HG02852 (cell line): ENCODE data around the gene CA12.
"Not testable (repeated sequence)": the region's sequence is repeated elsewhere in the genome, so short reads cannot be mapped to it uniquely, and the experiment has no call there.

Experiments
- ATAC-seq: cut with Tn5 transposase; IDR thresholded peaks from one replicate; pipeline ENCODE4 v1.9.1; 2021; ENCODE audit warnings: mild to moderate bottlenecking, moderate library complexity; ENCODE audit not compliant: unreplicated experiment

Gene CA12

GRCh38 chr15:63339006-63339766 lies 42.5 kb downstream of the CA12 start:
- ATAC-seq = no peak

GRCh38 chr15:63338170-63338569 lies 43.5 kb downstream of the CA12 start:
- no peak for ATAC-seq

- ATAC-seq = no peak
These were observed 44.6 kb downstream of the CA12 start for GRCh38 chr15:63337046-63337445.

- ATAC-seq = no peak
These were observed 46.0 kb downstream of the CA12 start for GRCh38 chr15:63335543-63336240.

GRCh38 chr15:63334821-63335220 lies 46.8 kb downstream of the CA12 start:
- no peak for ATAC-seq

- ATAC-seq = no peak
These were observed 49.1 kb downstream of the CA12 start for GRCh38 chr15:63332367-63333124.

GRCh38 chr15:63331456-63331855 lies 50.2 kb downstream of the CA12 start:
- no peak for ATAC-seq

GRCh38 chr15:63330926-63331325 lies 50.7 kb downstream of the CA12 start:
- ATAC-seq = no peak

GRCh38 chr15:63329567-63330350 lies 51.9 kb downstream of the CA12 start:
- ATAC-seq = no peak

GRCh38 chr15:63327648-63328421 lies 53.8 kb downstream of the CA12 start:
- no peak for ATAC-seq

GRCh38 chr15:63324770-63325169 lies 56.9 kb downstream of the CA12 start:
- ATAC-seq = no peak

GRCh38 chr15:63323798-63324563 lies 57.7 kb downstream of the CA12 start:
- ATAC-seq = no peak

- no peak for ATAC-seq
These were observed 59.1 kb downstream of the CA12 start for GRCh38 chr15:63322541-63322940.

GRCh38 chr15:63321462-63321861 lies 60.2 kb downstream of the CA12 start:
- ATAC-seq = no peak

GRCh38 chr15:63320981-63321380 lies 60.7 kb downstream of the CA12 start:
- ATAC-seq = not testable (repeated sequence)

- not testable (repeated sequence) for ATAC-seq
These were observed 61.2 kb downstream of the CA12 start for GRCh38 chr15:63320446-63320845.

- no peak for ATAC-seq
These were observed 62.6 kb downstream of the CA12 start for GRCh38 chr15:63319065-63319464.

GRCh38 chr15:63318344-63318743 lies 63.3 kb downstream of the CA12 start:
- ATAC-seq = no peak

- ATAC-seq = no peak
These were observed 67.2 kb downstream of the CA12 start for GRCh38 chr15:63314409-63314808.
